ENCODE measurements around the gene ALK. TPM values are rescaled to one million over a fixed set of nuclear protein-coding genes. Genes with fewer than 3 reads are reported as not detected.

The ALK gene
- total RNA-seq, 1 donor from 2014 or later = not detected

- intact Hi-C loops (cut with DNase I) = no loop called here
- DNase-seq (ENCODE audit: low spot score) = no peak
Measured at GRCh38 chr2:29335396-29335795, 586.0 kb downstream of the ALK start.

DNA sequence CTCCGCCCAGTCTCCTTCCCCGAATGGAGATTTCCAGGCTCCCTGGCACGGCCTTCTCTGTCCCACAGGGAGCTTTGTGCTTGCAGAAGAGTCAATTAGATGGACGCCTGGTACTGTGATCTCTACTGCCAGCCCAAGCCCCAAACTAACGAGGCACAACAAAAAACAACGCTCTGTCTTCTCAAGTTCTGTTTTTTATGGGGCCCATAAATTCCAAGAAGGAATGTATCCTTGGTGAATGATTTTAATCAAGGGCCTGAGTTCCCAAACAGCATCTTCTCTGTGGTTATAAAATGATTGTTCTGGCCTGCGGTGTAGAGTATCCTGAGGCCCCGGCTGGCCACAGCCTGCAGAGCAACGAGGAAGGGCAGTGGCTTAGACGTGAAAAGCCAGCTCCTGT, 586.7 kb downstream of the ALK start:
- intact Hi-C loops (cut with DNase I) = no loop called here
- no peak for DNase-seq (ENCODE audit: low spot score)

DNA sequence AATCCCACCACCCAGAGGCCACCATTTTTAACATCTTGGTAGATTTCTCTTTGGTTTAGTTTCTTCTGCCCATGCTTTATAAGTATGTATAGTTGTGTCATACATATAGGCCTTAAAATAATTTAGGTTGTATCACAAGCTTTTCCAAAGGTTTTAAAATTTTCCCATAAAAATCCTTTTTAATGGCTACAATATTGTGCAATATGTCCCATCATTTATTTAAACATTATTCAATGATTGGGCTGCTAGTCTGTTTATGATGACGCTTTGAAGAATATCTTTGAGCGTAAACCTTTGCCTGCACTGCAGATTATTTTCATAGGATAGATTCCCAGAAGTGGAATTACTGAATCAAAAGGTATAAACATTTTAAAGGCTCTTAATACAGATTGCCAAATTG, 588.8 kb downstream of the ALK start:
- intact Hi-C loops (cut with DNase I) = no loop called here
- no peak for DNase-seq (ENCODE audit: low spot score)

- no peak for DNase-seq (ENCODE audit: low spot score)
- intact Hi-C loops (cut with DNase I) = no loop called here
Measured at GRCh38 chr2:29329899-29330298, 591.5 kb downstream of the ALK start.

DNA sequence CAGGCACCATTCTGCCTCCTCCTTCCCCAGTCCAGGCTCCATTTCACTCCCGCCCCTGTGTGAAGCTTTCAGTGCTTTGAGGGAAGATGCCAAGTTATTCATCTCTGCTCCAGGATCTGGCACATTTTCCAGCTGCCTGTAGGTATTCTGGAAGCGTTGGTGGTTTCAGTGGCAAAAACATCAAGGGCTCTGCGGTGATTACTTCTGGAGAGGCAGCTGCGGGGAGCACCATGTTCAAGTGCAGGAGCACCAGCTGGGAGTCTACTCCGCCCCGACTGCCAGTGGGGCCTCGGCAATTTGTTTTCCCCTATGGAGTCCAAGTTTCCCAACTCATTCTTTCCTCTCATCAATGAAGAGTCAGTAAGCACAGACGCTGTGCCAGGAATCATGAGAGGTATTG, 594.5 kb downstream of the ALK start:
- intact Hi-C loops (cut with DNase I) = no loop called here

GRCh38 chr2:29325544-29325943, 595.8 kb downstream of the ALK start:
- no peak for DNase-seq (ENCODE audit: low spot score)
- intact Hi-C loops (cut with DNase I) = no loop called here

More for the DNA sequence above, 594.5 kb downstream of the ALK start:
- DNase-seq (ENCODE audit: low spot score) = no peak

DNA sequence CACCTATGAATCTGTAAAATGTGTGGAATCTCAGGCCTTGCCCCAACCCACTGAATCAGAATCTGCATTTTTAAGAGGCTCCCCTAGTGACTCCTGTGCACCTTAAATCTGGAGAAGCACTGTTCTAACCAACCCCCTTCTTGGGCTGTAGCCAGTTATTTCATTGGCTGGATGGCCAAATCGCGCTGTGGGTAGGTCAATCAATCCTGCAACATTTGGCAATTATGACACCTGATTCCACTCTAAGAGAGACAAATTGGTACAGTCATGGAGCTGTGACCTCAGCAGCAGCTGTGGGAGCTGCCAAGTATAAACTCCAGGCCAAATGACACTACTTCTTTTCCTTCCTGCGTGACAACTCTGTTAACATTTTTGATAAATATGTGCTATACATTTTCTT, 597.4 kb downstream of the ALK start:
- DNase-seq (ENCODE audit: low spot score) = no peak
- intact Hi-C loops (cut with DNase I) = no loop called here

- intact Hi-C loops (cut with DNase I) = no loop called here
- DNase-seq (ENCODE audit: low spot score) = no peak
Measured at GRCh38 chr2:29323301-29323700, 598.1 kb downstream of the ALK start.

DNA sequence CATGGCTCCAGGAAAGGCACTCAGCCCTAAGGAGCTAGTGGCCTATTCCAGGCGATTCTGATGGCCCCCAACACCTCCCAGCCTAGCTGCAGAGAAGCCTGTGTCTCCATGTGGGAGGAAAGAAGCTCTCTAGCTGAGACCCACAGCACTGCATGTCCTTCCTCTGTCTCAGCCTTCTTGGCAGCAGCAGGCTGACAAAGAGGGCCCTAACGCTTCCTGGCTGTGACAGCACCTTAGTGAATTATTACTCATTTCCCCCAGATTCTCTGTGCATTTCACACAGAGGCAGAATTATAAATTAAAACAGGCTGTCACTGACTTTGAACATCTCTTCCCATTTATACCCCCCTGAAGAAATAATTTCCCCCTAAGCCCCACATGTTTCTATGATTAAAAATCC, 599.4 kb downstream of the ALK start:
- intact Hi-C loops (cut with DNase I) = no loop called here
- DNase-seq (ENCODE audit: low spot score) = no peak

- DNase-seq (ENCODE audit: low spot score) = no peak
- intact Hi-C loops (cut with DNase I) = no loop called here
Measured at GRCh38 chr2:29317801-29318485, 603.4 kb downstream of the ALK start.

- DNase-seq (ENCODE audit: low spot score) = no peak
- intact Hi-C loops (cut with DNase I) = no loop called here
Measured at GRCh38 chr2:29317077-29317517, 604.3 kb downstream of the ALK start.

- intact Hi-C loops (cut with DNase I) = no loop called here
- no peak for DNase-seq (ENCODE audit: low spot score)
Measured at GRCh38 chr2:29314816-29315571, 606.4 kb downstream of the ALK start.

- intact Hi-C loops (cut with DNase I) = no loop called here
- DNase-seq (ENCODE audit: low spot score) = no peak
Measured at GRCh38 chr2:29311458-29311857, 609.9 kb downstream of the ALK start.

DNA sequence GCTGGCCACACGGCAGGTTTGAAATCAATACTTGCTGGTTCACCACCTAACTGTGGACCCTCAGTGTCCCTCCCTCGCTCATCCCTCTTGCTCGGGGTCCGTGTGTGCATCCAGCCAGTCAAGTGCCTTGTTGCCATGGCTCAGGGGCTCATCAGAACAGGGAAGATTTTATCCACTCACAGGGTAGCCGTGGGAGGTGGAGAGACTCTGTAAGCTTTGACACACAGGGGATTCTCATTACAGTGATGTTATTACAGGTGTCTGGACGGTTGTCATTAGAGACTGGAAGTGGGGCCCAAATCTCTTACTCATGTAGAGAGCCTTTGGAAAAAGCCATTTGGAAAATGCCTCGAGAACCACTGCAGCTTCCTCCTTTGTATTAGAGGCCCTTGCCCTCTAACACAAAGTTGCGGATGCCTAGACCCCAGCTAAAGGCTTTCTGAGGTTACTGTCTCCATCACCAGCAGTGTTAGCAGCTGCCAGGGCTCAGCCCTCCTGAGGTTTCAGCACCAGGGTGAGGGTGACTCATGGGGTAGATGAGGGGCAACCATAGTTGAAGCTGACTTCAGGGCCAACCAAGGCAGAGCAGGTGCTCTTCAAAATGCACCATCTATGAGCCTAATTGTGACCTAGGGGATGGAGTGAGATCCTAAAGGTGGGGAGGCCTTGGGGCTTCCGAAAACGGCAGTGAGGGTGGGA, 610.6 kb downstream of the ALK start:
- no peak for DNase-seq (ENCODE audit: low spot score)
- intact Hi-C loops (cut with DNase I) = no loop called here

DNA sequence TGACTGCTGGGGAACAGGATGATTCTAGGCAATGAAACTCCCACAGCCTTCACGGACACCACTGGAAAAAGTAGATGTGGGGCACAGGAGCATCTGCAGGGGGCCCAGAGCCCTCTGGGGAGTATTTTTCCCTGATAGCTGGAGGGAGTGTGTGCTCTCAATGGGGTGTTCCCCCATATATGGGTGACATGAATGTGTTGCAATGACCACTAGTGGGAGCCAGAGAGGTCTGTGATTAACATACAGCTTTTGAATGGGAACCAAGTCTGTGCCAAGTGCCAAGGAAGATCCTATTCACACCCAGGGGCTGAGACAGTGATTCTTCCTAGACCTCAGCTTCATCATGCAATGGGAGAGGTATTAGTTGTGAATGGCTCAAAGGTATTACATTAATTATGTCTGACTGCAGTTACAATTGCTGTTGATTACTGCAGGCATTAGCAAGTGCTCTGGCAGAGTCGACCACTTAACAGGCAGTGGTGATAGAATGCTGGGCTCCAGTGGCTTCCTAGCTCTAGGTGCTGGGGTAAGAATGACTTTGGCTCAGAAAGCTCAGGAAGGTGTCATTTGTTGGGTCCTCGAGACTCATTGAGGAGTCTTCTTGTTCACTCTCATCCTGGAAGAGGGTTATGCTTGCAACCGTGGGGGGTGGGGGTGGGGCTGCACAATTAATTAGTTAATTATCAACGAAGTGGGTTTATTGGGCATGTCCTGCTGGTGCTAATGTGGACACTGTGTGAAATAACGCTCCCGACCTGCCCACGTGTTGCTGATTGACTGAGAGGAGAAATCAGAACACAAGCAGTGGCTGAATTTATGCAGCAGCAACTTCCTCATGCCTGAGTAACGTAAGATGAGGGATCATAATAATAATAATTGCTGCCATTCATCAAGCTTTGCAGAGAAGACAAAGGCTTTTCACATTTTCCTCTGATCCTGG, 612.0 kb downstream of the ALK start:
- intact Hi-C loops (cut with DNase I) = loop anchor here (5.0 kb wide), 1 partner anchor 533 kb away; no protein-coding TSS in a partner anchor
- DNase-seq (ENCODE audit: low spot score) = no peak

GRCh38 chr2:29308366-29308765, 613.0 kb downstream of the ALK start:
- DNase-seq (ENCODE audit: low spot score) = no peak
- intact Hi-C loops (cut with DNase I) = loop anchor here (5.0 kb wide), 1 partner anchor 534 kb away; no protein-coding TSS in a partner anchor

DNA sequence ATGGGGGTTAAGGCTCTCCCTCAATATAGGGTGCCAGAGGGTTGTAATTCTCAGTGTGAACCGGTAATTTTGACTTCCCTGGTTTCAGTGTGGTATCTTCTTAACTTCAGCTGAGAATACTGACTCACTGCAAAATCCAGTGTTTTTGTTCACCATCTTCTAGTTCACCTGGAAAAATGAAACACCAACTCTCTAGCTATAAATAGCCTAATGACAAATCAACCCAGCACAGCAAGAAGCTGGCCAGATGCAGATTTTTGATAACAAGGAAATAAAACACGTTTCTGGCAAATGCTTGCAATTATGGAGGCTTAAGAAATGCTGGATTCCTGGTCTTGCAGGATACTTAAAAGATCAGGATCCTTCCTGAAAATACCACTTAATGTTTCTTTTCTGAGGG, 613.9 kb downstream of the ALK start:
- intact Hi-C loops (cut with DNase I) = loop anchor here (5.0 kb wide), 1 partner anchor 535 kb away; no protein-coding TSS in a partner anchor
- DNase-seq (ENCODE audit: low spot score) = no peak

- no peak for DNase-seq (ENCODE audit: low spot score)
- intact Hi-C loops (cut with DNase I) = loop anchor here (5.0 kb wide), 1 partner anchor 537 kb away; no protein-coding TSS in a partner anchor
Measured at GRCh38 chr2:29305762-29306161, 615.6 kb downstream of the ALK start.

- intact Hi-C loops (cut with DNase I) = loop anchor here (5.0 kb wide), 1 partner anchor 538 kb away; no protein-coding TSS in a partner anchor
- no peak for DNase-seq (ENCODE audit: low spot score)
Measured at GRCh38 chr2:29304399-29305060, 616.9 kb downstream of the ALK start.
